Transverse colon (tissue), 4 donors: ENCODE data around the gene PGM5. TPM values are rescaled to one million over a fixed set of nuclear protein-coding genes. Genes with fewer than 3 reads are reported as not detected.
A peak's percentile ranks its signal among the peaks of the same experiment; 100 is the strongest.

Experiments
- DNase-seq: peaks from one replicate; pipeline ENCODE4 v3.0.0-alpha.2; 2019
- H3K27ac ChIP-seq, 4 donors: fragments of 200-600 bp; sonication (generic); 2 replicates each; pipeline ENCODE4 v1.5.1; 2016 to 2018; ENCODE audit warnings: inconsistent platforms in 4 of 4
- H3K27me3 ChIP-seq: fragments of 200-600 bp; sonication (generic); 2 replicates; pipeline ENCODE4 v1.5.1; 2017; ENCODE audit warnings: inconsistent platforms
- H3K36me3 ChIP-seq, 4 donors: fragments of 200-600 bp; sonication (generic); 2 replicates each; pipeline ENCODE4 v1.5.1; 2017 to 2019; ENCODE audit warnings: inconsistent platforms in 4 of 4
- H3K4me1 ChIP-seq, 4 donors: fragments of 200-600 bp; sonication (generic); 2 replicates each; pipeline ENCODE4 v1.5.1; 2017 to 2020; ENCODE audit warnings: inconsistent platforms in 4 of 4
- H3K4me3 ChIP-seq, 4 donors: fragments of 200-600 bp; sonication (generic); 1 replicate in 1 of 4; 2 replicates in 3 of 4; pipeline versions ENCODE4 v1.5.1 to v1.6.1; 2017 to 2019; ENCODE audit warnings: inconsistent platforms in 4 of 4
- H3K9me3 ChIP-seq, 2 donors: fragments of 200-600 bp; sonication (generic); 2 replicates each; pipeline ENCODE4 v1.5.1; 2017 to 2019; ENCODE audit warnings: inconsistent platforms in 2 of 2
- CTCF ChIP-seq, 5 experiments: fragments of 200-600 bp in 3 of 5; fragments of 450-650 bp in 2 of 5; sonication (generic) in 3 of 5; IDR thresholded peaks; 1 replicate in 2 of 5; 2 replicates in 3 of 5; pipeline ENCODE4 v1.5.1; 2016 to 2017; ENCODE audit warnings: antibody characterized with exemption in 5 of 5, inconsistent platforms in 3 of 5, mild to moderate bottlenecking in 2 of 5, moderate library complexity in 1 of 5
- EP300 ChIP-seq: sonication (generic); formaldehyde crosslinking; IDR thresholded peaks from one replicate; pipeline ENCODE4 v1.6.1; 2017; ENCODE audit warnings: antibody characterized with exemption, low read depth
- POLR2A ChIP-seq: fragments of 450-650 bp; IDR thresholded peaks from one replicate; pipeline ENCODE4 v1.6.1; 2016; ENCODE audit warnings: antibody characterized with exemption, mild to moderate bottlenecking, moderate library complexity
- POLR2AphosphoS5 ChIP-seq, 3 donors: sonication (generic); formaldehyde crosslinking; IDR thresholded peaks; one replicate each; pipeline ENCODE4 v1.6.1; 2016; ENCODE audit warnings: antibody characterized with exemption in 3 of 3
- WGBS, 2 donors: methylation state at CpG; one replicate each; pipeline ENCODE4 v1.1.5; 2018; ENCODE audit warnings: low coverage in 1 of 2; 5-methylcytosine and 5-hydroxymethylcytosine counted together
- in situ Hi-C, 4 donors: fragments of 200-750 bp; cut with MboI; loops; one replicate each; pipeline versions ENCODE4 v1.15.0 to v1.15.1; 2017; ENCODE audit warnings: low sequenced_read_pairs in 3 of 4, low pct_ligation_motif_present in 1 of 4, low pct_unique_long_range_greater_than_20kb in 1 of 4
- intact Hi-C: fragments of 100-400 bp; cut with DNase I; formaldehyde crosslinking; loops from one replicate; pipeline ENCODE4 v1.15.1; 2023; ENCODE audit warnings: low total_unique reads
- total RNA-seq, 4 donors: library from RNA; depleted of rRNA; stranded (reverse); fragments of >200 nt; gene quantifications; one replicate each; pipeline ENCODE4 v1.1.0, GENCODE V29; 2016

The PGM5 gene
- total RNA-seq, 4 donors from 2014 or later = 78.2 to 94.9 (median 89.4) TPM

- peaks cover 0 to 4% (median 0%) of the 10 kb centered on the region in 4 donors for H3K36me3 ChIP-seq
- TF ChIP-seq POLR2AphosphoS5 (IDR thresholded peaks at IDR 0.05) = peak; percentile 59 to 61 (median 61)
- no peak for TF ChIP-seq EP300
- no peak for TF ChIP-seq POLR2A
- no peak for TF ChIP-seq CTCF (IDR thresholded peaks at IDR 0.05)
- H3K9me3 ChIP-seq = peaks cover 3 to 9% of the 10 kb centered on the region in 2 donors
- peak overlapping the region; percentile 23 to 75 (median 54) for H3K27ac ChIP-seq
- in situ Hi-C loops (no loop called here), intact Hi-C loops (no loop called here)
- peak; percentile 42 for DNase-seq
- peaks cover 0 to 20% (median 2%) of the 10 kb centered on the region in 4 donors for H3K4me1 ChIP-seq
- 66% methylated on average over 7 of the region's 7 CpGs; no CpG with 5 or more reads in 1 of the 2 donors for WGBS, 2 donors
- no peaks in the 10 kb centered on the region for H3K27me3 ChIP-seq
- no peak overlapping the region for H3K4me3 ChIP-seq
Measured at GRCh38 chr9:68437785-68438184, 81.4 kb downstream of the PGM5 start.

- H3K27ac ChIP-seq = peak overlapping the region; percentile 31 to 83 (median 77)
- no peaks in the 10 kb centered on the region for H3K27me3 ChIP-seq
- no peak for DNase-seq
- no peak overlapping the region for H3K4me3 ChIP-seq
- peaks cover 0 to 4% (median 0%) of the 10 kb centered on the region in 4 donors for H3K36me3 ChIP-seq
- TF ChIP-seq EP300 (no peak), POLR2AphosphoS5 (IDR thresholded peaks at IDR 0.05) (no peak), POLR2A (no peak), CTCF (IDR thresholded peaks at IDR 0.05) (no peak)
- peaks cover 0 to 31% (median 0%) of the 10 kb centered on the region in 4 donors for H3K4me1 ChIP-seq
- in situ Hi-C loops = no loop called here
- WGBS, 2 donors = 41 to 42% methylated on average over 2 of the region's 2 CpGs
- peaks cover 3 to 9% of the 10 kb centered on the region in 2 donors for H3K9me3 ChIP-seq
- intact Hi-C loops = no loop called here
Measured at GRCh38 chr9:68443624-68444023, 87.2 kb downstream of the PGM5 start.

- 44 to 54% methylated on average over 5 to 7 of the region's 7 CpGs for WGBS, 2 donors
- Histone ChIP-seq H3K36me3 (no peaks in the 10 kb centered on the region), H3K9me3 (peaks cover 0 to 4% of the 10 kb centered on the region in 2 donors), H3K27me3 (no peaks in the 10 kb centered on the region), H3K4me1 (peaks cover 0 to 33% (median 0%) of the 10 kb centered on the region in 4 donors), H3K27ac (peak overlapping the region; percentile 59 to 83 (median 77)), H3K4me3 (no peak overlapping the region)
- TF ChIP-seq EP300 = peak; percentile 45
- TF ChIP-seq CTCF (IDR thresholded peaks at IDR 0.05) = no peak
- TF ChIP-seq POLR2A = no peak
- peak; percentile 74 to 78 (median 77) for TF ChIP-seq POLR2AphosphoS5 (IDR thresholded peaks at IDR 0.05)
- in situ Hi-C loops = no loop called here
- peak; percentile 39 for DNase-seq
- intact Hi-C loops = no loop called here
Measured at GRCh38 chr9:68446836-68447235, 90.4 kb downstream of the PGM5 start.

GRCh38 chr9:68447611-68448010 is 91.2 kb downstream of the PGM5 start:
- Histone ChIP-seq H3K27me3 (no peaks in the 10 kb centered on the region), H3K4me3 (no peak overlapping the region), H3K27ac (peak overlapping the region; percentile 59 to 83 (median 77)), H3K36me3 (no peaks in the 10 kb centered on the region), H3K4me1 (peaks cover 0 to 33% (median 0%) of the 10 kb centered on the region in 4 donors), H3K9me3 (no peaks in the 10 kb centered on the region)
- 67 to 77% methylated on average over 1 to 2 of the region's 2 CpGs for WGBS, 2 donors
- DNase-seq = no peak
- no peak for TF ChIP-seq CTCF (IDR thresholded peaks at IDR 0.05)
- no peak for TF ChIP-seq POLR2A
- no peak for TF ChIP-seq POLR2AphosphoS5 (IDR thresholded peaks at IDR 0.05)
- no peak for TF ChIP-seq EP300
- in situ Hi-C loops = no loop called here
- intact Hi-C loops = no loop called here
